GM21381 (cell line): ENCODE data around the gene EML1.

Experiments used
- ATAC-seq: cut with Tn5 transposase; IDR thresholded peaks from one replicate; pipeline ENCODE4 v1.9.1; 2021; ENCODE audit warnings: mild to moderate bottlenecking, moderate library complexity; ENCODE audit not compliant: unreplicated experiment

EML1 gene

DNA sequence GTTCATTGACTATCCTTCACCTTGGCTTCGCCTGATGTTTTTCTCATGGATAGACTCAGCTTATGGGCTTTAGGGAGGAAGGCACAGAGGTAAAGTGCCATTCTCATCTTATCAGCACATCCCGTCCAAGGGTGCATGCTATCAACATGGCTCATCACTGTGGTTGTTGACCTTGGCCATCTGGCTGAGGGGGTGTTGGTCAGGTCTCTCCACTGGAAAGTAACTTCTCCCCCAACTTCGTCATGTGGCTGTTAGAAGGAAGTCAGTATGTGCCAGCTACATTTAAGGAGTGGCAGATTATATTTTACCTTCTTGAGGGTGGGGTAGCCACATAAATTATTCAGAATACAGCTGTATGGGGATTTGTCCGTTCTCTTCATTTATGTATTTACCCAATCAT, 68.9 kb downstream of the EML1 start:
- no peak for ATAC-seq

DNA sequence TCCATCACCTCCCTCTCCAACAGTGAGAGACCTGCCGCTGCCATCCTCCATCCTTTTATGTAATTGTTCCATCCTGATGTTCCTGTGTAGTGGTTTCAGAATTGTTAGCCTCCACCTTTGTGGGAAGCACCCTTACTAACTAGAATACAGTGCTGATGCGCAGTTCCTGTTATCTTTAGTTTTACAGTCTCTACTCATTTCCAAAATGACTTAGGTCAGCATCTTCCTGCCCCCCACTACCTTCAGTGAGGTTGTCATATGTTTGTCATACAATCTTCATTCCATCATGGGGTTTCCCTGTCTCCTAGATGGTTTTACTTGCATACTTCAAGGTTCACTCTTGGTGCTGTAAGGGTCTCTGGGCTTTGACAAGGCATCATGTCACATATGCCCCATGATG, 69.8 kb downstream of the EML1 start:
- no peak for ATAC-seq

DNA sequence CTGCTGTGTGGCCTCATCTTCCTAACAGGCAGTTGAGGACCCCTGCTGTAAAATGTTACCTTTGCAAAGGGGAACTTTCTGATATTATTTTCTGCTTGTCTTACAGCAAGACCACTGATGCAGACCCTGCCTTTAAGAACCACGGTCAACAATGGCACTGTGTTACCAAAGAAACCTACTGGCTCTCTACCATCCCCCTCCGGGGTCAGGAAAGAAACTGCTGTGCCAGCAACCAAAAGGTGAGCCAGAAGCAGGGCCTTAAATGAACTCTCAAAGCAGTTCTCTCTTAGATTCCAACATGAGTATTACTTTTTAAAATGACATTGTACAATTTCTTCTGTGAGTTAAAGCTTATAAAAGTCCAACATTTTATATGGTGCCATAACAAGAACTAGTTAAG, 72.2 kb downstream of the EML1 start:
- ATAC-seq, result no peak

DNA sequence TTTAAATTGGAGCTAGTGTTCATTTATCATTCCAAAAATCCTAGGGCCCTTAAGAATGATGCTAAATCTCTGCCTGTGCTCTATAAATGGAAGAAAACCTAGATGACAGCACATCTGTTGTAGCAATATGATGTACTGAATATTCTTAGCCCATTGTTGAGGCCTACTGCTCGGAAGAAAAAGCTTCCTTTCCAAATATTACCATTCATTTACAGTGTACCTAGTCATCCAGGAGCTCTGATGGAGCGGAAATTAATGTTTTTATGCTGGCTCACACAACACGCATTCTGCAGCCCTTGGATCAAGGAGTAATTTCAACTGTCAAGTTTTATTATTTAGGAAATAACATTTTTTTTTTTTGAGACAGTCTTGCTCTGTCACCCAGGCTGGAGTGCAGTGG, 77.4 kb downstream of the EML1 start:
- no peak for ATAC-seq

DNA sequence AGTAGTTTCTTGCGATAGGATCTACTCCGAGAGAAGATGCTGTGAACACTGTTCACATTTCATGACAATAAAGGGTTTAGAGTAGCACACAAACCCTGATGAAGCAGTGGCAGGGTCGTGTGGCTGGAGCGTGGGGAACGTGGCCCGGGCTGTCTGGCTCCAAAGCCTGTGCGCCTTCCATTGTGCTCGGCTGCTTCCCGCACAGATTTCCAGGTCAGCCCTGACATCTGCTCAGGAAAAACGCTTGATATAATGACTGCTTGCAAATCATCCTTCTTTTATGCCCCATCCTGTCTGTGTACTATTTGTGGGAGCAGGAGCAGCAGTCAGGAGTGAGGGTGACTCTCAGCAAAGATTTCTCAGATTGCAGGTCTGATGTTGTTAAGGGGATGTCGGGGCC, 78.6 kb downstream of the EML1 start:
- no peak for ATAC-seq

DNA sequence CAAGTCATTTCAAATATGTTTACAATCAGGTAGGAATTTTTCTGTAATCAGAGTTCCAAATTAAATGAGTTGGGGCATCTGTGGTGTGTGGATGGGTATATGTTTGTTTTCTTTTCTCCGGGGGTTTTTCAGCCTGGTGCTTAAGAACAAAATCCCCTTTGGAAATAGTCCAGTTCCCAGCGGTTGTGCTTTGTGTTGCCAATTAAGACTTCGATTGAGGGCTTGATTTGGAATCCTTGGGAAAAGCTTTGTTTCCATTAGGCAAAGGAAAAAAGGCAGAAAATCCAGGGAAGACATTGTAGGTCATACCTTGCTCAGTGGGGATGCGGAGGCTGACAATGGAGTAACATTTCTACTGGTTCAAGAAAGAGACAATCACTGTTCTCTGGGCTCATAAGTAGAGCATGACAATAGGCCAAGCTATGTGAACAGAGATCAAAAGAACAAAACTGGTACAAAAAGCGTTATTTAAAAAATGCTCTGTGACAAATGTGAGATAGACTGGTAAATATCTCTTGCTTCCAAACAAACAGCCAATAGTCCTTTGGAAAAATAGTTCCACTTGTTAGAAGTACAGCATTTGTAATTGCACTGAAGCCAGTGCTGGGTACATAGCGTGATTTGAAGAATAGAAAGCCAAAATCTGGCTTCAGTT, 79.7 kb downstream of the EML1 start:
- ATAC-seq, result no peak

DNA sequence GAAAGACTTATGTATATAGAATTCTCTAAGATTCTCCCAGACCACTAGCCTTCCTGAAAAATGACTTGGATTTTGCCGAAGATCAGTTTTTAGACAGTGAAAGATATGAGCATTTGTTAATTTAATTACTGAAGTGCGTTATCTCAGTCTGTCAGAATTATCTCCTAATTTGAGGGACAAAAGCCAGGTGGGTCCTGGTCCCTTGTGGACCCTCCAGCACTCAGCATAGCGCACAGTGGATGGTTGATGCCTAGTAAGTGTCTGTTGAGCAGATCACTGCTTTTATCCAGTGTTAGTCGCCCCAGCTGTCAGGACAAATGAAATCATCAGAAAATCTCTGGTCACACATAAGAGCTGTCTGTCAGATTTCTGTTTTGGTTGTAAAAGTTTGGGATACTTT, 80.4 kb downstream of the EML1 start:
- ATAC-seq, result no peak

DNA sequence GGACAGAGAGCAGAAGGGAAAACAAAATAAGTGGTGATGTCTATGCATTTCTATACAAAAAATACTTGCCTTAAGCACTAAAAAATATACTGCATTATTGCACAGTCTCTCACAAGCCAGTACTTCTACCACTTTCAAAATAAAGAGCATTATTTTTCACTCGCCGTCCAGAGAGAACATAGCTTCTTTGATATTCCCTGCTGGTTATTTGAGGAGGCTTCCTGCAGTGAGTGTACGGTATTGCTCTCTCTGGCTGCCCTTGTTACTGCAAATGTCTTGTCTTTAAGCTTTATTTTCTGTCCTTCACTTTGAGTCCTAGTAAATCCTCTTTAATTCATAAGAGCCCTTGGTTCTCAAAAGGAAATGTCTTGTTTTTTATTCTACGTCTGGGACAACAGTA, 81.1 kb downstream of the EML1 start:
- no peak for ATAC-seq

DNA sequence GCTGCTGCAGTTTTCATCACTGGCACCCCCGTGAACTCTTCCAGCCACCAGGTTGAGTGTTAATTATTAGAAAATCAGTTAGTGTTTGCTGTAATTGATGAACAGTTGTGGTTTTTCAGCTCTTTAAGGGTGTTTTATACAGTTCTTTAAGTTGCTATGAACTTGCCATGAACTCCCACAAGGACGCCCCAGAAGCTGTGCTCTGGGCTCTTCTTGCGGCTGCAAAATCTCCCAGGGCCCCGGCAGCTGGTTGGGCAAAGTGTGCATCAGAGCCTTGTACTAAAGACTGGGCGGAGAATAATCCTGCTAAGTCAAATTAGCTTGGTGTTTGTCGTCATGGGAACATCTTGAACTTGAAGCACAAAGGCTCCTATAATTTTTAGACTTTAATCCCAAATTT, 82.2 kb downstream of the EML1 start:
- no peak for ATAC-seq

DNA sequence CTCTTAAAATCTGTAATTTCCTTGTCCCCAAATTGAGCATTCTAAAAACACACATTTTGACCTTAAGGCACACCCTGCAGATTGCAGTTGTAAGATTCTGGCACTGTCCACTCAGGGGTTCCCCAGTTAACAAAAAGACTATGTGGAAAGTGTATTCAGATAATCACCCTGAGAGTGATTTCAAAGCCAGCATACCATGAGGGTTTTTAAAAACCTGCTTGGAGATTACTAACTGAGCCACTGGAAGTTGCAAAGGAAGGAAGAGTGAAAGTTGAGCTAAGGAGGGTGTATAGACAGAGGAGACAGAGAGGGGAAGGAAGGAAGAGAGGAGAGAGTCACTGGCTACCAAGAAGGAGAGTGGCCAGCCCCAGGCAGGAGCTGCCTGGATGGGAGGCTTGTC, 82.6 kb downstream of the EML1 start:
- ATAC-seq, result no peak

DNA sequence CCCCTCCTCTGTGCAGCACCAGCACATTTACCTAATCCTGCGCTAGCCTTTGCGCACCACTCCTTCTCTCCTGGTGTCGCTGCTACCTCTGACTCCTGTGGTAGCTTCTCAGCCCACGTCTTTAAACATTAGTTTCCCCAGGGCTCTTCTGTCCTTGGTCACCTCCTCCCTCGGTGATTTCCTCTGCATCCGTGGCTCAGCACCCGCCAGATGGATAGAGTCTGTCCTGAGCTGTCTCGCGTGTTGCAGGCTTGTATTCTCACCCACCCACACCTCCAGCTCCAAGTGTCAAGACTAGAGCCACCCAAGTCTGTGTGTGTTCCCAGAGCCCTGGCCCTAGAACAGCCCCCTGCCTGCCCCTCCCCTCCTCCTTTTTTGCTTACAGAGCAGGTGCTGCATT, 83.2 kb downstream of the EML1 start:
- ATAC-seq, result no peak

DNA sequence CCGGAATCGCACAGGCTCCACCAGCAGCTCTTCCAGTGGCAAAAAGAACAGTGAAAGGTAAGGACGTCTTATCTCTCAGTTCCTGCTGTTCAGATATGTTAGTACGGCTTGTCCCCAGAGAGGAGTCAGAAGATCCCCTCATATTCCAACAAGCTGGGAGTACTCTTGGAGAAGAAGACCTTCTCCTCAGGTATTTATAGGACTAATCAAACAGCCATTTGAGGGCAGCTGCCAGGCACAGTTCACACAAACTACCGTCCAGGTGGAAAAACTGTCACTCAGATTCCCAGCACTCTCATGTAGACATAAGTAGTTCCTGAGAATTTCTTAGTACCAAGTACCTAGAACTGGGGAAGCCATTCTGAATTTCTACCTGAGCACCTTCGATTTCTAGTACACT, 85.3 kb downstream of the EML1 start:
- no peak for ATAC-seq

DNA sequence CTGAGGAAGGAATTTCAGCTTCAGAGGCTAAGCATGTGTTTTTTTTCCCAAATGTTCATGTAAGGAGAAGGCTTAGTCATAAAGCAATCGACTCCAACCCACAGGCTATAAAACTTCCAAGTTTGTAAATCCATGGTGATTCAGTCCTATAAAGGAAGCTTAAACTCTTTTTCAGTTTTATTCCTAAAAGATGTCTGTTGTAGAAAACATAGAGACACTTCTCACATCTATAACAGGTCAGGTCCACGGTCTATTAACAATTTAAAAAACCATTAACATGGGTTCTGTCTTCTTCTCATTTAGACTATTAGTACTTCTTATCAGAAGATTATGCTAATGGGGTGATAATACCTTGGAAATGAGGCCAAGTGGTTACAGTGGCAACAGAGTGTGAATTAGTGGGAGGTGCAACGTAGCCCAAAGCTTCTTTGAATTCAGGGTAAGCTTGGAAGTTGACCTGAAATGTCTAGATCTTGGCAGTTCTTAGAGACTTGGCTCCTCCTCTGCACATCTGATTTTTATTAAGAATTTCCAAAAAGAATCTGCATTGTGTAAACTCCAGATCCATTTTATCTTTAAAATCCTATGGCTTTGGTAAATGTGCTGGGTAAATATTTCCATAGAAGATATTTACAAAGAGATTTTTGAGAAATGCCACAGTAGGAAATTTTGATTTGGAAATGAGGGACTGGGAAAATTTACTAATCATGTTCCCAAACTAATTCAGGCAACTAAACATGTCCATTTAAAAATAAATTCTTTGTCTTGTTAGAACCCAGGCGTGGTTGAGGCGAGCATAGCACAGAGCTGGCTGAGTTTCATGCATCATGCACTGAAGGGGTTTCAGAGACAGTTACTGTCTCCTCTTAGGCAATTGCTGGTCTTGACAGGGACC, 86.4 kb downstream of the EML1 start:
- ATAC-seq, result no peak

DNA sequence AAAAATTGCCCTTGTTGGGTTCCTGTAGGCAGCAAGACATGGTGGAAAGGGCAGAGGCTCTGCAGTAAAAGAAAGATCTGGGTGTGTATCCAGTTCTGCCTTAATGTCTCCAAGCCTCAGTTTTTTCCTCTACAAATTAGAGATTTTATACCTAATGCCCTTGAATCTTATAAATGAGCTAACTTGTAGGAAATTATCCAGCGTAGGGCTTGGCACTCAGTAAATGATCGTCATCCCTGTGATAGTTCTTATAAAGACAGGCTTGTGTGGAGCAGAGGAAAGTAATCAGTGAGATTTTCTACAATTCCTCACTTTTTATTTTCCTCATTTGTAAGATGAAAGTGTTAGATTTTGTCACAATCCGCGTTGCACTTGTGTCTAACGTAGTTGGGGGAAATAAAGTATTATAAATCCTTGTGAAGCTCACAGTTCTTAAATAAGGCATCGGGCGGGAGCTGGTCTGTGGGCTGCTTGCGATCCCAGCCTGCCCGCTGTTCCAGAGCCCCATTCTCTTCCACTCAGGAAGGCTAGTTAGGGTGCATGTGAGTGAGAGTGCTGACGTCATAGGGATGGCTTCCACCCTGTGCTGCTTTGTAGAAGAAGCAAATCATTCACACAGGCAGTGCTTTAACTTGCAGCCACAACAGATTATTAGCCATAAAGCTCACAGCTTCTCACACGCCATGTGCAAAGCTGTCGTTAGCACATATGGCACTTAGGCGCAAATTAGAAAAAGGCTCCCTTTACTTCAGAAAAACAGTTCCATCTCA, 87.6 kb downstream of the EML1 start:
- no peak for ATAC-seq

DNA sequence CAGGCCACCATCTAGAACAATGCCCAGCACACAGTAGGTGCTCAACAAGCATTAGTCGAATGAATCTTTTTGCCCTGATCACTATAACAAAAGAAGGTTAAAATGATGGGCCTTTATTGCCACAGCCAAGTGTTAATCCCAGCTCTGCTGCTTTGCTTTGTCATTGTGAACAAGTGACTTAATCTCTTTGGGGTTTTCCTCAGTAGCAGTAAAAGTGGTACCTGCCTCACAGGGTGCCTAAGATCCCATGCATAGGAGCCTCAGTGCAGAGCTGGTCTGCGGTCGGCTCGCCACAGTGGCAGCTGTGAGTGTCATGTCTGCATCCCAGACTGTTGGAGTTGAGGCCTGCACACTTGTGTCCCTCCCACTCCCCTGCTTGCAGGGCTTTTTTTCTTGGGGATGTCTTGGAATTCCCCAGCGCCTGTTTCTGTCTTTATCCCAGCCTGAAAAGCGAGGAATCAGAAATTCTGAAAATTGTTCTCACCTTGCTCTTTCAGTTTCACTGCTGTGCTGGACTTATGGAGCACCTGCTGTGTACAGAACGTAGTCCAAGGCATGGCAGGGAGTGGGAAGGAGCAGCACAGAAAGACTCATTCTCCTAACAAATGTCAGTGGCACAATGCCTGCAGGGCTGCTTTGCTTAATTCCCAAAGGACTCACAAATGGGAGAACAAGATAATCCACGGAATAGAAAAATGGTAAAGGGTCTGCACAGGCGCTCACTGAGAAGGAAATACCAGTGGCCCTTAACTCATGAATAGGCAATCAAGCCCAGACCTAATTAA, 90.8 kb downstream of the EML1 start:
- no peak for ATAC-seq

DNA sequence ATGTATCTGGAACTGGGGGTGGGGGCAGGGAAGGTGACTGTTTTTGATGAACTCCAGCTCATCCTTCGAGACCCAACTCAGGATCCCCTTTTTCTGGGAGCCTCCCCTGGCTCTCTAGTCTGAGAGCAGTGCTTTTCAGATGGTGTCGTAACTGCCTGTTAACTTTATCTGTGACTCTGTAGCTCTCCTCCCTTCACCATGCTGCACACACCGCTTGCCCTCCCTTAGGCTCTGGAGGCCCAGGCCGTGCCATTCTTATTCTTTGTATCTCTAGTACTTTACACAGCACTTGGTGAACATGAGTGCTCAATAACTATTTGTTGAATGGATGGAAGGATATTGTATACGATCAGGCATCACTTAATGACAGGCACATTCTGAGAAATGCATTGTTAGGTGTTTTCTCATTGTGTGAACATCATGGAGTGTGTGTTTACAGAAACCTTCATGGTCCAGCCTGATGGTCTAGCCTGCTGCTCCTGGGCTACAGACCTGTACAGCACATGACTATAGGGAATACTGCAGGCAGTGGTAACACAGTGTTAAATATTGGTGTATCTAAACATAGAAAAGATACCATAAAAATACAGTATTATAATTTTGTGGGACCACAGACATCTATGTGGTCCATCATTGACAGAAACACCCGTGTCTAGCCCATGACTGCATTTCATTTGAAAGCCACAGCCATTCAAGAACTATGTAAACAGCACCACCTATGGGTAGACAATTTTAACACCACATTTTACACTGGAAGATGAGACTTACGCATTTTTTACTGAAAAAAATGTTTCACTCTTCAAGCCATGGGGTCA, 91.8 kb downstream of the EML1 start:
- ATAC-seq, result peak; percentile 72

DNA sequence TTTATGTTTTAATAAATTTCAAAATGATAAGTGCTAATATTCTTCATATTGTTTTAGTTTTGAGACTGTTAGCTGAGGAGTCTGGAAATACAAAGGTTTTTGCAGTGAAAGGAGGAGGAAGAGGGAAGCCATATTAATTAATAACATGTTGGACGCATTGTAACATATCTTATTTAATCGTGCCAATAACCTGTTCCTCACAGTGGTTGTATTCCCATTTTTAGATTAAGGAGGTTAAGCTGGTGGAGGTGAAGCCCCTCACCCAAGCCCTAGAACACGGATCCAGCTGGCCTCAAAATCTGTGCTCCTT, 92.4 kb downstream of the EML1 start:
- no peak for ATAC-seq

DNA sequence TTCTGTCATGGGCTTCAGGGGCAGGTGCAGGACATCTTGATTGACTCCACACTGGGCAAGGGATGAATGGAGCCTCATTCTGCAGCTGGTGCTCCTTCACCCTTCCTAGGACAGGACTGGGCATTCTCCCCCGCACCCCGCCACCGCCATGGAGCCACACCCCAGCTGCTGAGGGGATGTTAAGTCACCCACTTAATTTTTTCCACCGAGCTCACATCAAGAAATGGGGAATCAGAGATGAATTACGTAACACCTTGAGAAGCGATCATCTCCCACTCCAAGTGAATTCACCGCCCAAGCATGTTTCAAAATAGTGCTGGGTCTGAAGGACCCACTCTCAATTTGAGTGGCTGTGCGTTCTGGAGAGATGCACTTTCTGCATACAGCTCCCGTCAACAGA, 94.2 kb downstream of the EML1 start:
- no peak for ATAC-seq

DNA sequence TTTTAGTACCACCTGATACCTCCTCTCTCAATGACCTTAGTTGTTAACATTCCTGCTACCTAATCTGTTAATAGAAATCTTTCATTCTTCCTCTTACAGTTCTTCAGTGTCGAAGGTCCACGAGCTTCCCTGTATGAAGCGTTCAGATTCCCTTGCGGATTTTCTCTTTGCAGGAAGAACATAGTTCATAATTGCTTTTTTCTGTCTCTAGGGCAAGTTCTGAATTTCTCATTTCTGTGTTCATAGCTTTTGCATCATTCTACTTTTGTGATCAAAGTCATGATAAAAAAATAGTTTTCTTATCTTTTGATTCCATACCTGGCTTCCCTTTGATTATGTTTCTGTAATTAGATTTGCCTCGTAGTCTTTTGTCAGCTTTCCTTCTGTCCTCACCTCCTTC, 94.9 kb downstream of the EML1 start:
- no peak for ATAC-seq

DNA sequence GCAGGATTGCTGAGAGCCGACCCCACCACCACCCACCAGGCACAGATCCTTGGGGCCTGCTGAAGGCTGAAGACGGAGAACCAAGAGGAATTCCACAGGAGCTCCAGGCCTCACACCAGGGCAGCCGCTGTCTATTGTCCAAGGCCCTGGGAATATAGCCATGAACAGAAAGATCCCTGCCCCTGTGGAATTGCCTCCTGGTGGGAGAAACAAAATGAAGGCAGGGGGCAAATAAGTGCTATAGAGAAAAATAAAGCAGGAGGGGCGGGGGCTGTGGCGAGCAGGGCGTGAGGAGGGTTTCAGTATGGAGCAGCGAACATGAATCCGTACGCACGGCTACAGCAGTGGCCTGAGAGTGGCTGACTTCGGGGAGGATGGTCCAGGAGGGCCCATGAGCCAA, 96.1 kb downstream of the EML1 start:
- ATAC-seq, result no peak
